ENCODE data around the gene SUPT7L. TPM values are rescaled to one million over a fixed set of nuclear protein-coding genes. Genes with fewer than 3 reads are reported as not detected.

The SUPT7L gene
- total and polyA plus RNA-seq, 2 of the 4 experiments (the other 2 are of a cell fraction) = 16.7 to 33.4 TPM

DNA sequence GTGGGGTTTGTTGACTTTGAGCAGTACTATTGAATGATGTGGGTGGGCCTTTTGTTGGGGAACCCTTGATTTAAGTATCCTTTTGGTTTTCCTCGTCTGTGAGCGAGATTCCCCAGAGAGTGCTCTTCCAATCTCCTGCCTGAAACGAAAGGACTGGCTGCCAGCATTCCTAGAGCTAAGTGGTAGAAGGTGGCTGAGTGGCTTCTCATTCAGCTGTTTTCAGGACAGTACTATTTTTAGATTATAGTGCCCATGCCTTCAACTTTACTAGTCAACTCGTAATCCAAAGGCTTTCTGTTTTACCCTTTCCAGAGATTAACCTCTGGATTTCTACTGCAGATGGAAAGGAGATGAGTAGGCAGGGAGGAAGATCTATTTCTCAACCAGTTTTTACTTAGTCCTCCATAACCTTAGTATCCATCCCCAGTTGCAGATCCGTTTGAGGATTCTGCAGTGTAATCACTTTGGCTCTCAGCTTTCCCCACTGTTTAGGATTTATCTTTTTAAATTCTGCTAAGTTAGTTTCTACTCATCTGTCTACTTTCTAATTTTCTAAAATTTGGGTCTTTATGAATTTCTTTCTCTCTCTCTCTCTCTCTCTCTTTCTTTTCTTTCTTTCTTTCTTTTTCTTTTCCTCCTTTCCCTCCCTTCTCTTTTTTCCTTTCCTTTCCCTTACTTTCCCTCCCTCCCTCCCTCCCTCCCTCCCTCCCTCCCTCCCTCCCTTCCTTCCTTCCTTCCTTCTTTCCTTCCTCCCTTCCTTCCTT is 9.5 kb upstream of the SUPT7L start:
- DNase-seq (no peak), ATAC-seq (ENCODE audit: low read depth) (no peak)
- POLR2A ChIA-PET (ENCODE audit: unreplicated experiment) = no interaction called here
- Histone ChIP-seq H3K4me2 (ENCODE audit: low read depth, low read length) (no peak overlapping the region), H3K9ac (ENCODE audit: low read depth, low read length) (no peak overlapping the region), H2AK9ac (replicated peaks; ENCODE audit: low read depth, low read length, poor library complexity) (no peak overlapping the region), H4K8ac (ENCODE audit: low read depth in 2 of 2, low read length in 2 of 2) (no peak overlapping the region), H2BK5ac (ENCODE audit: low read depth, low read length, poor library complexity, severe bottlenecking) (no peak overlapping the region), H3K9me3 (ENCODE audit: control insufficient read depth, insufficient read depth, low read length) (no peaks in the 10 kb centered on the region), H3K18ac (ENCODE audit: low read depth, low read length) (no peak overlapping the region), H3K79me1 (ENCODE audit: low read depth in 1 of 2, low read length in 2 of 2) (peaks cover 0 to 2% of the 10 kb centered on the region in 2 experiments; a peak in 1 of 4 replicates), H3K56ac (ENCODE audit: extremely low read depth, insufficient read depth, low read length) (no peak overlapping the region), H3K23ac (ENCODE audit: low read depth, low read length) (no peak overlapping the region), H3K36me3 (ENCODE audit: control insufficient read depth, insufficient read depth, low read length) (peaks cover 25% of the 10 kb centered on the region), H2BK20ac (ENCODE audit: low read depth, low read length) (no peak overlapping the region), H3K4ac (ENCODE audit: low read depth, low read length) (no peak overlapping the region), H3K9me1 (ENCODE audit: insufficient read depth, low read length) (no peaks in the 10 kb centered on the region), H3K27me3 (ENCODE audit: control insufficient read depth, insufficient read depth, low read length) (no peaks in the 10 kb centered on the region), H3K4me1 (ENCODE audit: control insufficient read depth, insufficient read depth, low read length) (no peaks in the 10 kb centered on the region), H3K14ac (replicated peaks; ENCODE audit: low read depth, low read length) (no peak overlapping the region), H3K4me3 (ENCODE audit: insufficient read depth, low read depth, low read length) (no peak overlapping the region), H2BK120ac (ENCODE audit: low read depth, low read length) (no peak overlapping the region), H4K20me1 (ENCODE audit: insufficient read depth, low read length) (no peaks in the 10 kb centered on the region), H2AFZ (replicated peaks; ENCODE audit: low read length, poor library complexity) (no peak overlapping the region), H2BK15ac (ENCODE audit: low read depth, low read length) (no peak overlapping the region), H3K27ac (ENCODE audit: insufficient read depth, low read length) (no peak overlapping the region), H4K91ac (ENCODE audit: insufficient read depth, low read depth, low read length) (no peak overlapping the region), H2AK5ac (ENCODE audit: low read depth, low read length) (no peak overlapping the region), H4K5ac (ENCODE audit: low read depth, low read length) (no peak overlapping the region)
- BruUV-seq (replicated peaks) = no TSS peak
- intact Hi-C loops (cut with micrococcal nuclease) (no loop called here), in situ Hi-C loops (cut with MboI; ENCODE audit: low sequenced_read_pairs) (no loop called here), dilution Hi-C loops (cut with HindIII; ENCODE audit: low sequenced_read_pairs, unreplicated experiment) (no loop called here)
- no CpG with 5 or more reads among the region's 5 CpGs for WGBS, 2 experiments (ENCODE audit: extremely low coverage in 2 of 2, insufficient read length in 1 of 2)
- CTCF ChIA-PET = no interaction called here
- TF ChIP-seq, protein P1, sequence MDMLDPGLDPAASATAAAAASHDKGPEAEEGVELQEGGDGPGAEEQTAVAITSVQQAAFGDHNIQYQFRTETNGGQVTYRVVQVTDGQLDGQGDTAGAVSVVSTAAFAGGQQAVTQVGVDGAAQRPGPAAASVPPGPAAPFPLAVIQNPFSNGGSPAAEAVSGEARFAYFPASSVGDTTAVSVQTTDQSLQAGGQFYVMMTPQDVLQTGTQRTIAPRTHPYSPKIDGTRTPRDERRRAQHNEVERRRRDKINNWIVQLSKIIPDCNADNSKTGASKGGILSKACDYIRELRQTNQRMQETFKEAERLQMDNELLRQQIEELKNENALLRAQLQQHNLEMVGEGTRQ (IDR thresholded peaks at IDR 0.05; ENCODE audit: low read depth, low read length) = no peak
- TF ChIP-seq RCOR1 (IDR thresholded peaks at IDR 0.05; ENCODE audit: insufficient replicate concordance, low read length) (no peak), POLR2A (IDR thresholded peaks at IDR 0.05; ENCODE audit: low read depth, low read length) (no peak), RAD21 (IDR thresholded peaks at IDR 0.05; ENCODE audit: low read length) (no peak), BHLHE40 (IDR thresholded peaks at IDR 0.05; ENCODE audit: low read depth, low read length) (no peak), MAZ (IDR thresholded peaks at IDR 0.05; ENCODE audit: borderline replicate concordance, low read depth, low read length) (no peak), FOS (IDR thresholded peaks at IDR 0.05; ENCODE audit: low read depth, low read length) (no peak), SMC3 (IDR thresholded peaks at IDR 0.05; ENCODE audit: low read depth, low read length) (no peak), CHD1 (IDR thresholded peaks at IDR 0.05; ENCODE audit: low read depth, low read length) (no peak), NFE2L2 (IDR thresholded peaks at IDR 0.05; ENCODE audit: low read depth, low read length) (no peak), CEBPB (IDR thresholded peaks at IDR 0.05; ENCODE audit: low read depth, low read length) (no peak), RFX5 (IDR thresholded peaks at IDR 0.05; ENCODE audit: low read depth, low read length) (no peak), MXI1 (IDR thresholded peaks at IDR 0.05; ENCODE audit: borderline replicate concordance, low read depth, low read length) (no peak), MAFK (IDR thresholded peaks at IDR 0.05; ENCODE audit: low read depth, low read length) (no peak)
- TF ChIP-seq, protein P2, sequence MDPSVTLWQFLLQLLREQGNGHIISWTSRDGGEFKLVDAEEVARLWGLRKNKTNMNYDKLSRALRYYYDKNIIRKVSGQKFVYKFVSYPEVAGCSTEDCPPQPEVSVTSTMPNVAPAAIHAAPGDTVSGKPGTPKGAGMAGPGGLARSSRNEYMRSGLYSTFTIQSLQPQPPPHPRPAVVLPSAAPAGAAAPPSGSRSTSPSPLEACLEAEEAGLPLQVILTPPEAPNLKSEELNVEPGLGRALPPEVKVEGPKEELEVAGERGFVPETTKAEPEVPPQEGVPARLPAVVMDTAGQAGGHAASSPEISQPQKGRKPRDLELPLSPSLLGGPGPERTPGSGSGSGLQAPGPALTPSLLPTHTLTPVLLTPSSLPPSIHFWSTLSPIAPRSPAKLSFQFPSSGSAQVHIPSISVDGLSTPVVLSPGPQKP (IDR thresholded peaks at IDR 0.05; ENCODE audit: borderline replicate concordance, low read depth, low read length) = no peak
- TF ChIP-seq, protein P3, sequence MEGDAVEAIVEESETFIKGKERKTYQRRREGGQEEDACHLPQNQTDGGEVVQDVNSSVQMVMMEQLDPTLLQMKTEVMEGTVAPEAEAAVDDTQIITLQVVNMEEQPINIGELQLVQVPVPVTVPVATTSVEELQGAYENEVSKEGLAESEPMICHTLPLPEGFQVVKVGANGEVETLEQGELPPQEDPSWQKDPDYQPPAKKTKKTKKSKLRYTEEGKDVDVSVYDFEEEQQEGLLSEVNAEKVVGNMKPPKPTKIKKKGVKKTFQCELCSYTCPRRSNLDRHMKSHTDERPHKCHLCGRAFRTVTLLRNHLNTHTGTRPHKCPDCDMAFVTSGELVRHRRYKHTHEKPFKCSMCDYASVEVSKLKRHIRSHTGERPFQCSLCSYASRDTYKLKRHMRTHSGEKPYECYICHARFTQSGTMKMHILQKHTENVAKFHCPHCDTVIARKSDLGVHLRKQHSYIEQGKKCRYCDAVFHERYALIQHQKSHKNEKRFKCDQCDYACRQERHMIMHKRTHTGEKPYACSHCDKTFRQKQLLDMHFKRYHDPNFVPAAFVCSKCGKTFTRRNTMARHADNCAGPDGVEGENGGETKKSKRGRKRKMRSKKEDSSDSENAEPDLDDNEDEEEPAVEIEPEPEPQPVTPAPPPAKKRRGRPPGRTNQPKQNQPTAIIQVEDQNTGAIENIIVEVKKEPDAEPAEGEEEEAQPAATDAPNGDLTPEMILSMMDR (conservative IDR thresholded peaks at IDR 0.05; ENCODE audit: low read depth, low read length) = no peak
